HG02642 (cell line): ENCODE results near the gene CSNK1A1.

Source experiments
- ATAC-seq: cut with Tn5 transposase; IDR thresholded peaks from one replicate; pipeline ENCODE4 v1.9.1; 2021; ENCODE audit warnings: mild to moderate bottlenecking; ENCODE audit not compliant: unreplicated experiment, poor library complexity

The CSNK1A1 gene

DNA sequence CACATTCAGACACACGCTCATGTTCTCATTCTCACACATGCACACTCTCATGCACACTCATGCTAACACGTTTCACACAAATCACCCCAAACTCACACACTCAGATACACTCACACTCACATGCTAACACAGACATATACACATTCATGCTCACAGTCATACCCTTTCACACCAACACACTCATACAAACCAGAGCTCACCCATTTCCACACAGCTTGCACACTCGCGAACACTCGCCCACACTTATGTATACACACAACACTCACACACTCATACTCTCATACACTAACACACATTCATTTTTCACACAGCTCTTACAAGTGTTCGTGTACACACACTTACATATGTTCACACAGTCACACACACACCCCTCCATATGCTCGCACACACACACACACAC is 108.0 kb downstream of the CSNK1A1 start:
- no peak for ATAC-seq

GRCh38 chr5:149442563-149443182 is 108.6 kb downstream of the CSNK1A1 start:
- peak; percentile 76 for ATAC-seq
